ENCODE results near the gene SORCS2. TPM values are rescaled to one million over a fixed set of nuclear protein-coding genes. Genes with fewer than 3 reads are reported as not detected.

SORCS2 gene
- polyA plus RNA-seq, 1 of the 3 experiments (the other 2 are of a cell fraction), result 1.6 TPM

- no peak for DNase-seq
Measured at GRCh38 chr4:7565483-7565882, 373.1 kb downstream of the SORCS2 start.

More at GRCh38 chr4:7565483-7565882, 373.1 kb downstream of the SORCS2 start:
- H3K9me2 ChIP-seq, result no peaks in the 10 kb centered on the region
- H3K27ac ChIP-seq (ENCODE audit: low read depth in 2 of 2, low read length in 1 of 2), result no peak overlapping the region
- H3K27me3 ChIP-seq (ENCODE audit: insufficient read depth), result no peaks in the 10 kb centered on the region
- POLR2A ChIA-PET, result no interaction called here
- no peaks in the 10 kb centered on the region for H3F3A ChIP-seq (replicated peaks; ENCODE audit: insufficient read depth)
- no peak overlapping the region for H2AFZ ChIP-seq (ENCODE audit: low read depth)
- no peak overlapping the region for H3K4me3 ChIP-seq (ENCODE audit: low read depth in 2 of 2, low read length in 1 of 2)
- H3K36me3 ChIP-seq (replicated peaks in 1 of 2; ENCODE audit: control insufficient read depth in 1 of 2, insufficient read depth in 2 of 2, low read length in 1 of 2), result no peaks in the 10 kb centered on the region
- H3K4me1 ChIP-seq (ENCODE audit: control insufficient read depth in 1 of 2, insufficient read depth in 2 of 2, low read depth in 1 of 2, low read length in 1 of 2), result no peaks in the 10 kb centered on the region
- no peak overlapping the region for H3K4me2 ChIP-seq
- no peak overlapping the region for H3K9ac ChIP-seq
- H4K20me1 ChIP-seq (ENCODE audit: insufficient read depth), result no peaks in the 10 kb centered on the region
- TF ChIP-seq FOXM1 (IDR thresholded peaks at IDR 0.05; ENCODE audit: low read depth) (no peak), SIN3A (IDR thresholded peaks at IDR 0.05; ENCODE audit: borderline replicate concordance, low read depth, low read length) (no peak), RFX5 (IDR thresholded peaks at IDR 0.05; ENCODE audit: low read length) (no peak), CTCF (IDR thresholded peaks at IDR 0.05) (no peak), REST (IDR thresholded peaks at IDR 0.05; ENCODE audit: low read depth, low read length) (no peak), EZH2phosphoT487 (IDR thresholded peaks at IDR 0.05; ENCODE audit: borderline replicate concordance, low read depth) (no peak), EP300 (IDR thresholded peaks at IDR 0.05; ENCODE audit: borderline replicate concordance in 1 of 2, low read depth in 1 of 2, low read length in 1 of 2) (no peak), NRF1 (IDR thresholded peaks at IDR 0.05; ENCODE audit: low read depth, low read length) (no peak), TAF1 (IDR thresholded peaks at IDR 0.05; ENCODE audit: borderline replicate concordance, low read depth, low read length) (no peak), NFIC (IDR thresholded peaks at IDR 0.05; ENCODE audit: borderline replicate concordance) (no peak), ELF1 (IDR thresholded peaks at IDR 0.05) (no peak), GABPA (IDR thresholded peaks at IDR 0.05; ENCODE audit: low read depth) (no peak)
- TF ChIP-seq, protein P1, sequence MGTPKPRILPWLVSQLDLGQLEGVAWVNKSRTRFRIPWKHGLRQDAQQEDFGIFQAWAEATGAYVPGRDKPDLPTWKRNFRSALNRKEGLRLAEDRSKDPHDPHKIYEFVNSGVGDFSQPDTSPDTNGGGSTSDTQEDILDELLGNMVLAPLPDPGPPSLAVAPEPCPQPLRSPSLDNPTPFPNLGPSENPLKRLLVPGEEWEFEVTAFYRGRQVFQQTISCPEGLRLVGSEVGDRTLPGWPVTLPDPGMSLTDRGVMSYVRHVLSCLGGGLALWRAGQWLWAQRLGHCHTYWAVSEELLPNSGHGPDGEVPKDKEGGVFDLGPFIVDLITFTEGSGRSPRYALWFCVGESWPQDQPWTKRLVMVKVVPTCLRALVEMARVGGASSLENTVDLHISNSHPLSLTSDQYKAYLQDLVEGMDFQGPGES (IDR thresholded peaks at IDR 0.05; ENCODE audit: low read depth, low read length), result no peak
- TF ChIP-seq, protein P2, sequence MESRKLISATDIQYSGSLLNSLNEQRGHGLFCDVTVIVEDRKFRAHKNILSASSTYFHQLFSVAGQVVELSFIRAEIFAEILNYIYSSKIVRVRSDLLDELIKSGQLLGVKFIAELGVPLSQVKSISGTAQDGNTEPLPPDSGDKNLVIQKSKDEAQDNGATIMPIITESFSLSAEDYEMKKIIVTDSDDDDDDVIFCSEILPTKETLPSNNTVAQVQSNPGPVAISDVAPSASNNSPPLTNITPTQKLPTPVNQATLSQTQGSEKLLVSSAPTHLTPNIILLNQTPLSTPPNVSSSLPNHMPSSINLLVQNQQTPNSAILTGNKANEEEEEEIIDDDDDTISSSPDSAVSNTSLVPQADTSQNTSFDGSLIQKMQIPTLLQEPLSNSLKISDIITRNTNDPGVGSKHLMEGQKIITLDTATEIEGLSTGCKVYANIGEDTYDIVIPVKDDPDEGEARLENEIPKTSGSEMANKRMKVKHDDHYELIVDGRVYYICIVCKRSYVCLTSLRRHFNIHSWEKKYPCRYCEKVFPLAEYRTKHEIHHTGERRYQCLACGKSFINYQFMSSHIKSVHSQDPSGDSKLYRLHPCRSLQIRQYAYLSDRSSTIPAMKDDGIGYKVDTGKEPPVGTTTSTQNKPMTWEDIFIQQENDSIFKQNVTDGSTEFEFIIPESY (IDR thresholded peaks at IDR 0.05; ENCODE audit: borderline replicate concordance, low read depth), result no peak
- no peaks in the 10 kb centered on the region for H3K9me3 ChIP-seq
- CTCF ChIA-PET, result no interaction called here
- WGBS (ENCODE audit: low lambda C conversion rate), result 64% methylated on average over 4 of the region's 4 CpGs
- H3K79me2 ChIP-seq (ENCODE audit: insufficient read depth), result no peaks in the 10 kb centered on the region

Data from SK-N-SH (cell line).